ENCODE results near the gene FNBP1L.

The FNBP1L gene

DNA sequence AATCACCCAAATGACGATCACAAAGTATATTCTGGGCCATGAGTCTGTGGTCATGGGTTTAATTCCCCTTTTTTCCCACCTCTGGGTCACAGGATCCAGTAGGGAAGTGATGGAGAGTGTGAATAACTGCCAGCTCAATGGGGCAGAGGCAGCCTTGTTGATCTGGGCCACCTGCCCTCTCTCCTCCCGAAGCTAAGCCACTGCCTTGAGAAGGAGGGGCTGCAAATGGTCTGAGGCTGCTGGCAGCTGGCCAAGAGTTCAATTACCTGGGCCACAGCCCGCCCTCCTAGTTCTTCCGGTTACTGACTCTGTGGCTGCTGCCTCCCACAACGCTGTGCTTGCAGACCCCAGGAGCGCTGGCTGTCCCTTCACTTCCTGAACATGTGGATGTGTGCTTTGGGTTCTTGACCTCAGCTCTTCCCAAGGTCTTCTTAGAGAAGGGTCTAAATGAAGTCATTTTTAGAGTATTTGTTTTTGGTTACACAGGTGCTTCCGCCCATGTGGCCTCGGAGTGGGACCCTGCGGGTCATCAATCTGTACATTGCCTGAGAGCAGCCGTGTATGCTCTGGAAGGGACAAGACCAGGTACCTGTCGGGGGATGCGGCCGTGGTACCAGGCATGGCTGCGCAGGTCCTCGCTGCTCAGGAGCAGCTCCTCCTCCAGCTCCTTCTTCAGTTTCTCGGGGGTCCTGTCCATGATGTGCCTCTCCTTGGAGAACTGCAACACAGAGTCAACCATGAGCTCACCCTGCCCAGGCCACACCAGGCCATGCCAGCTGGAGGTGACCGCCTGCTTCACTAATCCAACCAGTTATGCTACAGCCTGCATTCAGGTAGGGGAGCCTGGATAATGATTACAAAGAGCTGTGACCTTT, 144.0 kb downstream of the FNBP1L start (continued):
- TF ChIP-seq KLF16 (tag by site-specific recombination; IDR thresholded peaks at IDR 0.05): 0 out of 2 replicates have a peak, but pooled peaks have one; percentile 29
- no peak for TF ChIP-seq ZNF174 (tag by site-specific recombination; IDR thresholded peaks at IDR 0.05)
- TF ChIP-seq ZNF146 (tag by site-specific recombination; IDR thresholded peaks at IDR 0.05): no peak
- TF ChIP-seq WT1 (tag by site-specific recombination; IDR thresholded peaks at IDR 0.05): peak; percentile 53
- TF ChIP-seq ZSCAN30 (tag by site-specific recombination; IDR thresholded peaks at IDR 0.05): peak; percentile 35; the same call in 1 of the 2 replicates
- TF ChIP-seq ZNF555 (tag by site-specific recombination; conservative IDR thresholded peaks at IDR 0.05): no peak
- TF ChIP-seq OSR2 (tag by site-specific recombination; IDR thresholded peaks at IDR 0.05): 0 out of 2 replicates have a peak, but pooled peaks have one; percentile 35
- TF ChIP-seq SETDB1 (IDR thresholded peaks at IDR 0.05; ENCODE audit: insufficient read length, low read length): no peak
- no peak for TF ChIP-seq MEIS1 (CRISPR knock-in tag; IDR thresholded peaks at IDR 0.05; ENCODE audit: borderline replicate concordance)
- TF ChIP-seq, protein P1, sequence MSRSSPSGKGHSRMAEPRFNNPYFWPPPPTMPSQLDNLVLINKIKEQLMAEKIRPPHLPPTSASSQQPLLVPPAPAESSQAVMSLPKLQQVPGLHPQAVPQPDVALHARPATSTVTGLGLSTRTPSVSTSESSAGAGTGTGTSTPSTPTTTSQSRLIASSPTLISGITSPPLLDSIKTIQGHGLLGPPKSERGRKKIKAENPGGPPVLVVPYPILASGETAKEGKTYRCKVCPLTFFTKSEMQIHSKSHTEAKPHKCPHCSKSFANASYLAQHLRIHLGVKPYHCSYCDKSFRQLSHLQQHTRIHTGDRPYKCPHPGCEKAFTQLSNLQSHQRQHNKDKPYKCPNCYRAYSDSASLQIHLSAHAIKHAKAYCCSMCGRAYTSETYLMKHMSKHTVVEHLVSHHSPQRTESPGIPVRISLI (tag by site-specific recombination; IDR thresholded peaks at IDR 0.05): no peak
- no peak for TF ChIP-seq SP3 (tag by site-specific recombination; IDR thresholded peaks at IDR 0.05)
- peak; percentile 41; the same call in 1 of the 2 replicates for TF ChIP-seq ZBTB8A (tag by site-specific recombination; IDR thresholded peaks at IDR 0.05)
- no peak for TF ChIP-seq ZFP41 (tag by site-specific recombination; IDR thresholded peaks at IDR 0.05; ENCODE audit: borderline replicate concordance)
- TF ChIP-seq, protein P2, sequence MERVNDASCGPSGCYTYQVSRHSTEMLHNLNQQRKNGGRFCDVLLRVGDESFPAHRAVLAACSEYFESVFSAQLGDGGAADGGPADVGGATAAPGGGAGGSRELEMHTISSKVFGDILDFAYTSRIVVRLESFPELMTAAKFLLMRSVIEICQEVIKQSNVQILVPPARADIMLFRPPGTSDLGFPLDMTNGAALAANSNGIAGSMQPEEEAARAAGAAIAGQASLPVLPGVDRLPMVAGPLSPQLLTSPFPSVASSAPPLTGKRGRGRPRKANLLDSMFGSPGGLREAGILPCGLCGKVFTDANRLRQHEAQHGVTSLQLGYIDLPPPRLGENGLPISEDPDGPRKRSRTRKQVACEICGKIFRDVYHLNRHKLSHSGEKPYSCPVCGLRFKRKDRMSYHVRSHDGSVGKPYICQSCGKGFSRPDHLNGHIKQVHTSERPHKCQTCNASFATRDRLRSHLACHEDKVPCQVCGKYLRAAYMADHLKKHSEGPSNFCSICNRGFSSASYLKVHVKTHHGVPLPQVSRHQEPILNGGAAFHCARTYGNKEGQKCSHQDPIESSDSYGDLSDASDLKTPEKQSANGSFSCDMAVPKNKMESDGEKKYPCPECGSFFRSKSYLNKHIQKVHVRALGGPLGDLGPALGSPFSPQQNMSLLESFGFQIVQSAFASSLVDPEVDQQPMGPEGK (tag by site-specific recombination; IDR thresholded peaks at IDR 0.05): peak; percentile 29; the same call in 1 of the 2 replicates
- TF ChIP-seq ZNF112 (tag by site-specific recombination; IDR thresholded peaks at IDR 0.05): no peak
- TF ChIP-seq, protein P3, sequence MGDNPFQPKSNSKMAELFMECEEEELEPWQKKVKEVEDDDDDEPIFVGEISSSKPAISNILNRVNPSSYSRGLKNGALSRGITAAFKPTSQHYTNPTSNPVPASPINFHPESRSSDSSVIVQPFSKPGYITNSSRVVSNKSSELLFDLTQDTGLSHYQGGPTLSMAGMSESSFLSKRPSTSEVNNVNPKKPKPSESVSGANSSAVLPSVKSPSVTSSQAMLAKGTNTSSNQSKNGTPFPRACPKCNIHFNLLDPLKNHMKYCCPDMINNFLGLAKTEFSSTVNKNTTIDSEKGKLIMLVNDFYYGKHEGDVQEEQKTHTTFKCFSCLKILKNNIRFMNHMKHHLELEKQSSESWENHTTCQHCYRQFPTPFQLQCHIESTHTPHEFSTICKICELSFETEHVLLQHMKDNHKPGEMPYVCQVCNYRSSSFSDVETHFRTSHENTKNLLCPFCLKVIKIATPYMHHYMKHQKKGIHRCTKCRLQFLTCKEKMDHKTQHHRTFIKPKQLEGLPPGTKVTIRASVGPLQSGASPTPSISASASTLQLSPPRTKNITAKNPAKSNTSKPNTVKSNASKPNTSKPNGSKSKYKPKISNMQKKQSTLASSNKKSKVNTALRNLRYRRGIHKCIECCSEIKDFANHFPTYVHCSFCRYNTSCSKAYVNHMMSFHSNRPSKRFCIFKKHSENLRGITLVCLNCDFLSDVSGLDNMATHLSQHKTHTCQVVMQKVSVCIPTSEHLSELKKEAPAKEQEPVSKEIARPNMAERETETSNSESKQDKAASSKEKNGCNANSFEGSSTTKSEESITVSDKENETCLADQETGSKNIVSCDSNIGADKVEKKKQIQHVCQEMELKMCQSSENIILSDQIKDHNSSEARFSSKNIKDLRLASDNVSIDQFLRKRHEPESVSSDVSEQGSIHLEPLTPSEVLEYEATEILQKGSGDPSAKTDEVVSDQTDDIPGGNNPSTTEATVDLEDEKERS (tag by site-specific recombination; IDR thresholded peaks at IDR 0.05): no peak
- no peak for TF ChIP-seq ZNF423 (tag by site-specific recombination; IDR thresholded peaks at IDR 0.05)
- TF ChIP-seq, protein P4, sequence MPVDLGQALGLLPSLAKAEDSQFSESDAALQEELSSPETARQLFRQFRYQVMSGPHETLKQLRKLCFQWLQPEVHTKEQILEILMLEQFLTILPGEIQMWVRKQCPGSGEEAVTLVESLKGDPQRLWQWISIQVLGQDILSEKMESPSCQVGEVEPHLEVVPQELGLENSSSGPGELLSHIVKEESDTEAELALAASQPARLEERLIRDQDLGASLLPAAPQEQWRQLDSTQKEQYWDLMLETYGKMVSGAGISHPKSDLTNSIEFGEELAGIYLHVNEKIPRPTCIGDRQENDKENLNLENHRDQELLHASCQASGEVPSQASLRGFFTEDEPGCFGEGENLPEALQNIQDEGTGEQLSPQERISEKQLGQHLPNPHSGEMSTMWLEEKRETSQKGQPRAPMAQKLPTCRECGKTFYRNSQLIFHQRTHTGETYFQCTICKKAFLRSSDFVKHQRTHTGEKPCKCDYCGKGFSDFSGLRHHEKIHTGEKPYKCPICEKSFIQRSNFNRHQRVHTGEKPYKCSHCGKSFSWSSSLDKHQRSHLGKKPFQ (tag by site-specific recombination; IDR thresholded peaks at IDR 0.05): peak; percentile 64; the same call in 1 of the 2 replicates
- TF ChIP-seq, protein P5, sequence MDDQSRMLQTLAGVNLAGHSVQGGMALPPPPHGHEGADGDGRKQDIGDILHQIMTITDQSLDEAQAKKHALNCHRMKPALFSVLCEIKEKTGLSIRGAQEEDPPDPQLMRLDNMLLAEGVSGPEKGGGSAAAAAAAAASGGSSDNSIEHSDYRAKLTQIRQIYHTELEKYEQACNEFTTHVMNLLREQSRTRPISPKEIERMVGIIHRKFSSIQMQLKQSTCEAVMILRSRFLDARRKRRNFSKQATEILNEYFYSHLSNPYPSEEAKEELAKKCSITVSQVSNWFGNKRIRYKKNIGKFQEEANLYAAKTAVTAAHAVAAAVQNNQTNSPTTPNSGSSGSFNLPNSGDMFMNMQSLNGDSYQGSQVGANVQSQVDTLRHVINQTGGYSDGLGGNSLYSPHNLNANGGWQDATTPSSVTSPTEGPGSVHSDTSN (CRISPR knock-in tag; IDR thresholded peaks at IDR 0.05): no peak
- 0 out of 2 replicates have a peak, but pooled peaks have one; percentile 14 for TF ChIP-seq ZFHX2 (tag by site-specific recombination; conservative IDR thresholded peaks at IDR 0.05)
- TF ChIP-seq, protein P6, sequence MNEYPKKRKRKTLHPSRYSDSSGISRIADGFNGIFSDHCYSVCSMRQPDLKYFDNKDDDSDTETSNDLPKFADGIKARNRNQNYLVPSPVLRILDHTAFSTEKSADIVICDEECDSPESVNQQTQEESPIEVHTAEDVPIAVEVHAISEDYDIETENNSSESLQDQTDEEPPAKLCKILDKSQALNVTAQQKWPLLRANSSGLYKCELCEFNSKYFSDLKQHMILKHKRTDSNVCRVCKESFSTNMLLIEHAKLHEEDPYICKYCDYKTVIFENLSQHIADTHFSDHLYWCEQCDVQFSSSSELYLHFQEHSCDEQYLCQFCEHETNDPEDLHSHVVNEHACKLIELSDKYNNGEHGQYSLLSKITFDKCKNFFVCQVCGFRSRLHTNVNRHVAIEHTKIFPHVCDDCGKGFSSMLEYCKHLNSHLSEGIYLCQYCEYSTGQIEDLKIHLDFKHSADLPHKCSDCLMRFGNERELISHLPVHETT (tag by site-specific recombination; IDR thresholded peaks at IDR 0.05): no peak
- TF ChIP-seq ZNF777 (tag by site-specific recombination; IDR thresholded peaks at IDR 0.05; ENCODE audit: borderline replicate concordance): no peak
- TF ChIP-seq, protein P7, sequence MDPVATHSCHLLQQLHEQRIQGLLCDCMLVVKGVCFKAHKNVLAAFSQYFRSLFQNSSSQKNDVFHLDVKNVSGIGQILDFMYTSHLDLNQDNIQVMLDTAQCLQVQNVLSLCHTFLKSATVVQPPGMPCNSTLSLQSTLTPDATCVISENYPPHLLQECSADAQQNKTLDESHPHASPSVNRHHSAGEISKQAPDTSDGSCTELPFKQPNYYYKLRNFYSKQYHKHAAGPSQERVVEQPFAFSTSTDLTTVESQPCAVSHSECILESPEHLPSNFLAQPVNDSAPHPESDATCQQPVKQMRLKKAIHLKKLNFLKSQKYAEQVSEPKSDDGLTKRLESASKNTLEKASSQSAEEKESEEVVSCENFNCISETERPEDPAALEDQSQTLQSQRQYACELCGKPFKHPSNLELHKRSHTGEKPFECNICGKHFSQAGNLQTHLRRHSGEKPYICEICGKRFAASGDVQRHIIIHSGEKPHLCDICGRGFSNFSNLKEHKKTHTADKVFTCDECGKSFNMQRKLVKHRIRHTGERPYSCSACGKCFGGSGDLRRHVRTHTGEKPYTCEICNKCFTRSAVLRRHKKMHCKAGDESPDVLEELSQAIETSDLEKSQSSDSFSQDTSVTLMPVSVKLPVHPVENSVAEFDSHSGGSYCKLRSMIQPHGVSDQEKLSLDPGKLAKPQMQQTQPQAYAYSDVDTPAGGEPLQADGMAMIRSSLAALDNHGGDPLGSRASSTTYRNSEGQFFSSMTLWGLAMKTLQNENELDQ (tag by site-specific recombination; IDR thresholded peaks at IDR 0.05; ENCODE audit: low read depth): no peak
- peak; percentile 51; the same call in 1 of the 2 replicates for TF ChIP-seq MZF1 (tag by site-specific recombination; IDR thresholded peaks at IDR 0.05; ENCODE audit: borderline replicate concordance)
- peak; percentile 89 for TF ChIP-seq ZNF660 (tag by site-specific recombination; IDR thresholded peaks at IDR 0.05)
